IPS-NIHi11 (cell line): ENCODE measurements around the gene AURKB.
A peak's percentile ranks its signal among the peaks of the same experiment; 100 is the strongest.

Experiments
- DNase-seq: peaks from one replicate; pipeline ENCODE4 v3.0.0; 2012; ENCODE audit warnings: mixed read lengths, low spot score

AURKB gene

DNA sequence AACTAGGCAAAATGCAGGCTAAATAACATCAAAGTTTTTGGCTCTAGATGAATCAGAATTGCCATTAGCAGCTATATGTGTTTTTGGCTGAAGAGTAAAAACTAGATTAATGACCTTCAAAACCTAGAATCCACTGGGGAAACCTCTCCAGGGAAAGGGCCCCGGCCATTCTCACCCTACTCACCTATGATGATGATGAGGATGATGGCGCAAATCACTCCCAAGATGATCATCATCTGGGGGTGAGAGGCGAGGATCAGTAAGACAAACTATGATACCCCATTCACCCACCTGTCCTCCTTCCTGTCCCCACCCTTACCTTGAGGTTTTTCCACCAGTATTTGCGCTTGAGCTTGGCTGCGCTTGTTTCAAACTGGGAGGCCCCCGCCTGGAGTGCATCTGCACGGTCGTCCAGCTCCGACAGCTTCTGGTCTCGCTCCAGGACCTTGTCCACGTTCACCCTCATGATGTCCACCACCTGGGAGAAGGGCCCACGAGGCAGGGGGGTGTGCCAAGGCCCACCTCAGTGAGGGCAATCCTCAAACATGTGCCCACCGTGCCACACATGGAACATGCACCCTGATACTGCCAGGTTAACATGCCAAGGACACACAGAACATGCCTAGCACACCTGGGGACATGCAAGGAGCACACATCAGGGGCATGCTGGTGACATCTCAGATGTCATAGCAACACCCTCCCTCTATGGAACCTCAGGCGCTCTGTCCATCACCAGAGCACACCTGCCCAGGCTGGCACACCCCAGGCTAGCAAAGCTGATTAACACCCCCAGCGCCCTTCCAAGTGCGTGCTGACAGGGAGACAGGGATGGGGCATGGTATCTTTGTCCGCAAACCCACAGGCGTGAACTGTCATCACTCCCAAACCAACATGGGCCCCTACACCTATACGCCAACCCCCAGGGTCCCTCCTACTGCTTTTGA is 48.8 kb downstream of the AURKB start:
- no peak for DNase-seq

DNA sequence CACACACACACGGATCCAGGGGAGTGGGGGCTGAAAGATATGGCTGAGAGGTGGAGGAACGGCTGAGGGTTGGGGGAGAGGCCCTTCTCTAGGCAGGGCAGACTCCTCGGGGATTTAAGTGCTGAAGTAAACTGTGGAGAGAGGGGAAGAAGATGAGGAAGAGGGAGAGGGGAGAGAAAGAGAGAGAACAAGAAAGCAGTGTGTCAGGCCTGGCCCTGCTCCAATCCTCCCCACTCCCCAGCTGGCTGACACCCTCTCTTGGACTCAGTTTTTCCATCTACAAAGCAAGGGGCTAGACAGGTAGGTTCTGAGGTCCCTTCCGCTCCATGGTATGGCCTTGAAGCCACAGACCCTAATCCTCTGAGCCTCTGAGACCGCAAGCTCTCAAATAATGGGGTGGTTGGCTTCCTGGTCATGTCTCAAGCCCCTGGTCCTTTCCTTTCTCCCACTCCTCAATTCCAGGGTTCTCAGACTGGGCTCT is 49.6 kb downstream of the AURKB start:
- DNase-seq, result no peak

DNA sequence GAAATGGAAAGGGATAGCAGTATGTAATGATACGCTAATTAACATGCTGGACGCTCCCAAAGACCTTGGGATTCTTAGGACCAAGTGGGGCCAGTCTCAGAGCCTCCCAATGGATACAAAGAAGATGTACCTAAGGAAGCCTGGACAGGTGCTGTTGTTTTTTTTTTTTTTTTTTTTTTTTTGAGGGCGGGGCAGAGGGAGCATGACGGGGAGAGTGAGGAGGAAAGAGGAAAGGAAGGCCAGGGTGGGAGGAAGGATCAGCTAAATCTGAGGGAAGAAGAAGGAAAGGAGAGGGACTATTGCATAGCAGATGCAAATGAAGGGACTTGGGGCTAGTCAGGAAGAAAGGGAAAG is 50.2 kb downstream of the AURKB start:
- no peak for DNase-seq

DNA sequence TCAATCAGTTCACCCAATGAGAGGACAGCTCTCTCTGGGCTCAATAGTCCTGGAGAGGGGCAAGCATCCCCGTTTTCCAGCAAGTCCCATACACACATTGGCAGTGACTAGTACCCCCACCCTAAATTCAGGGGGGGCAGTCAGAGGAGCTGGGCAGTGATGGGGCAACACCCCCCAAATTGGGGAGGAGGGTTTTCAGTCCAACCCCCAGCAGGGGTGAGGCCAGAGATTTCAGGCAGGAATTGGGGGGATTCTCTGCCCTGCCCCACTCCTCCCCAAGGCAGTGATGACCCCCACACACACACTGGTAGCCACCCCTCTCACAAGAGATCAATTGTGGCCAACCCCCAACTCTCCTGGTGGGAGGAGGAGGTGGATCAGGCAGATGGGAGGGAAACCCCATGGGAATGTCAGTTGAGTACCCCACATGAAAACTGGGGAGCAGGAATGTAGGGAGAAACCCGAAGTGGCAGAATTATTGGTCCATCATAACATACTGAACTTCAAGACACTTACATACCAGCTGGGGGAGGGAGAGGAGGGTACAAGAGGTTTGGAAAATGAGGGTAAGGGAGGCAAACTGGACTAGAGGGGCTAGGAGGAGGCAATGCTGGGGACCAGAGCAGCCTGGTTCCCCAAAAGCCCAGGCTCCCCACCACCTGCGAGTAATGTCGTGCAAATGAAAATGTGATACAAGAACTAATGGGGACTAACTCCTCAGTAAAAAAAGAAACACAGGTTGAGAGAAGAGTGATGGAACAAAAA is 50.7 kb downstream of the AURKB start:
- no peak for DNase-seq

DNA sequence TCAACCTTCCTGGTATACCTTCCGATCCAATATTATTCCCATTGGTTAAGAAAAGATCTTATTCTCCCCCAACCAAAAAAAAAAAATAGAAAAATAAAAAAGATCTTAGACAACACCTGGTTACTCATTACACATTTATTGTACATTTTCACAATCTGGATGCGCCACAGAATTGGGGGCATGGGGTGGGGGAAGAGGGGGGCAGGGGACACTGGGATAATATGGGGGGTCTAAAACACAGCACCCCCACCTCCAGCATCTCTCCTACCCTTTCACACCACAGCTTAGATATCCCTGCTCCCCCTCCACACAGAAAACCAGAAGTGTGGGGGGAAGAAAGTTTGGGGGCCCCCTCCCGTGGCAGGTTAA is 51.4 kb downstream of the AURKB start:
- DNase-seq, result no peak

DNA sequence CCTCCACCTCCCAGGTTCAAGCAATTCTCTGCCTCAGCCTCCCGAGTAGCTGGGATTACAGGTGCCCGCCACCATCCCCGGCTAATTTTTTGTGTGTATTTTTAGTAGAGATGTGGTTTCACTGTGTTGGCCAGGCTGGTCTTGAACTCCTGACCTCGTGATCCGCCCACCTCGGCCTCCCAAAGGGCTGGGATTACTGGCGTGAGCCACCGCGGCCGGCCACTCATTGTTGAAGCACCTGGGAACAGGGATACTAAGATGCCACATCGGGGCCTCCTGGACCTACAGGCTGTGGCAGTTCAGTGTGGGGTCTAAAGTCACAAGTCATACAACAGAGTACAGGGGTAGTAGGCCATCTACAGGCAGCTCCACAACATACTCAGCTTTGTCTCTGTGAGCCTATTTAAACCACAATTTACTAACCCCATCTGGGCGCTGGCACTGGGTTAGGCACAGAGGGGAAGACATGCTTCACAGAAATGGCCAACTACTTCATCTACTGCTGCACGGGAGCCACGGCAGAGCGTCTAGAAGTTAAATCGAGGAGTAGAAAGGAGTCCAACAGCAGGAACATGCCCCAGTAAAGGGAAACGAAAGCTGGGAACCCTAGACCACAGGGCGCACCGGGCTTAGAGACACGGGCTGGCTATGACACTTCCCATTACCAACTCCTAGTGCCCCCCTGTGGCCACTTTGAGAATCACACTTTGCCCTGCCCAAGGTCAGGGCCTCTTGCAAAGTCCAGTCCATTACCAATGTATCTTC is 51.9 kb downstream of the AURKB start:
- DNase-seq, result peak; percentile 67

DNA sequence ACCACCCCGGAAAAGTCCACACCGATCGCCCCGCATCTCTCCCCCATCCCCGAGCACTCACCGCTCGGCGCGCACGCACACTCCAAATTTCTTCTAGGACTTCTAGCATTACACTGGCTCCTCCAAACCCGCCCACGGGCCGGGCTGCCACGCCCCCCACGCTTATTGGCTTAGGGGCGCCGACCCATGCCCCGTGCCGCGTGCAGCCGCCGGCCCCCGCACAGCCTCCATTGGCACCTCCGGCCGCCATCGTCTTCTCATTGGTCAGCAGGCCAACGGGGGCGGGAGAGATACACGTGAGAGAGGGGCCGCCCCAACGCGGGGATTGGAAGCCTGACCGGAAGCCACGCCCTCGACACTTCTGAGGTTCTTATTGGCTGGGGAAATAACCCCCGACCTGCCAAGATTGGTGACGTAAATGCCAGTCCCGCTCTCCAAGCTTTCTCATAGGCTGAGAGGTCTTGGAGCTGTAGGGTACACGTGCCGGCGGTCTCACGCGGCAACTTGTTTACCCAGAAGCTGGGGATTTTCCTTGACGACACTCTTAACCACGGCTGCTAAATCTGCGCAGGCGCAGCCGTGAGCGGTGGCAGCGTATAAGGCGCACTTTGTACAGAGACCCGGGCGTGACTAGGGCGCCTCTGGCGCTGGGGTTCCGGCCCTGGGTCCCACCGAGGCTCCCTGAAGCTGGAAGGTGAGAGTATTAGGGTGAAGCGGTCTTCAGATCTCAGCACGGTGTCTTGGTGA is 54.0 kb downstream of the AURKB start:
- DNase-seq, result peak; percentile 89

DNA sequence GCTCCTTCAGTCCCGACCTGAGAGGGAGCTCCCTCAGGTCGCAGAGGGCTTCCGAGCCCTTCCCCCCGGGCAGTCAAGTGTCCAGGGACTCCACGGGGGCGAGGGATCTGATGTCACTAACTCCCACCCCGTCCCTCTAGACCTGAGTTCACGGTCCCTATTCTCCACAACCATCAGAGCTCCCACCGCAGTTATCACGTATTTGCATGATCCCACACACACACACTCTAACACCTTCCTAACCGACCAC is 54.5 kb downstream of the AURKB start:
- no peak for DNase-seq

DNA sequence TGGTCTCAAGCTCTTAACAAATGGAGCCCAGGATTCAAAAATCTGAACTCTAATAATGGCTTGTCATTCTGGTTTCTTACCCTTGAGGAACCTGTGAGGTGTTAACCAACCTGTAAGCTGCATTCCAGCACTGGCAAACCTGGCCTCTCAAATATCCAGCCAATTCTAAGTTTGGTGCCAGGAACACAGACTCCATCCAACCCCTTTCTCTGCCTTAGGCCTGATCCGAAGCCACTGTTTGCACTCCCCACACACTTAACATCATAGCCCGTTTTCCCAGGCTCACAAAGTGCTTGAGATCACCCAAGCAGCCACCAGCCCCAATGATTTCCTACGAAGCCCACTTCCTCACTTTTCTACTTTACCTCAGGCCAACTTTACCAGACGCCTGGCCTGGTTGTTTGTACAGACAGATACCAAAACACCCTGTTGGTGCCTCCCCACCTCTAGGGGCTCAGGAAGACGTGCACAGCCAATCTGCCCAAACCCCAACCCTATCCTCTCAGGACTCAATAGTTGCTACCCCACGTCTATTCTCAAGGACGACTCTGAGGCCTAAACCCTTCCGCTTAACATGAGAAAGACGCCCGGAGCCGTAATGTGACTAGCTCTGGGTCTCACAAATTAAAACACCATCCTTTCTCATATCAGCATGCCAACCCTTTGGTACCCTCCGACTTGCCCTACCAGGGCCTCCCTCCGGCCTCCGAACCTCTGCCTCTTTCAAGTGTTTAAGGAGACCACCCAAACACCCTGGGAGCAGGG is 55.0 kb downstream of the AURKB start:
- no peak for DNase-seq
